IMR-90 (cell line): Measurements from ENCODE around the gene DDC. TPM values are rescaled to one million over a fixed set of nuclear protein-coding genes. Genes with fewer than 3 reads are reported as not detected.

Source experiments
- ATAC-seq: fragments of 200-7000 bp; cut with Tn5 transposase; 2 replicates; pipeline ENCODE4 v1.9.1; 2020; ENCODE audit warnings: low read depth, mild to moderate bottlenecking, moderate library complexity
- BruUV-seq: library from RNA; stranded (reverse); fragments of 400-500 nt; replicated peaks from 2 replicates; lab custom pipeline; 2021; lab: Mats Ljungman, UMichigan
- CTCF ChIA-PET: fragments of 300-600 bp; formaldehyde crosslinking; extraction: SDS; loops from one replicate; lab custom pipeline; 2021; ENCODE audit warnings: antibody characterized with exemption; lab: Yijun Ruan, JAX
- POLR2A ChIA-PET: fragments of 300-600 bp; sonication (Branson Sonifier 250); formaldehyde crosslinking; loops from one replicate; lab custom pipeline; 2022; ENCODE audit warnings: antibody characterized with exemption; ENCODE audit not compliant: unreplicated experiment; lab: Charles Lee
- DNase-seq: peaks from one replicate; pipeline ENCODE4 v3.0.0; 2013
- H2AFZ ChIP-seq: replicated peaks from 2 replicates; pipeline ENCODE3; 2013; ENCODE audit warnings: low read length, mild to moderate bottlenecking; ENCODE audit not compliant: poor library complexity
- H2AK5ac ChIP-seq: 2 replicates; pipeline ENCODE4 v1.6.1; 2013; ENCODE audit warnings: low read depth, low read length, inconsistent platforms
- H2AK9ac ChIP-seq: replicated peaks from 2 replicates; pipeline ENCODE3; 2013; ENCODE audit warnings: mild to moderate bottlenecking, low read depth, low read length, moderate library complexity; ENCODE audit not compliant: poor library complexity
- H2BK120ac ChIP-seq: 2 replicates; pipeline ENCODE4 v1.6.1; 2013; ENCODE audit warnings: low read depth, low read length, inconsistent platforms
- H2BK15ac ChIP-seq: 3 replicates; pipeline ENCODE4 v1.6.1; 2013; ENCODE audit warnings: low read depth, low read length, inconsistent platforms
- H2BK20ac ChIP-seq: 2 replicates; pipeline ENCODE4 v1.6.1; 2013; ENCODE audit warnings: low read depth, mild to moderate bottlenecking, inconsistent platforms, low read length, moderate library complexity
- H2BK5ac ChIP-seq: 2 replicates; pipeline ENCODE4 v1.6.1; 2013; ENCODE audit warnings: mild to moderate bottlenecking, low read depth, low read length, inconsistent platforms; ENCODE audit not compliant: poor library complexity, severe bottlenecking
- H3K14ac ChIP-seq: replicated peaks from 2 replicates; pipeline ENCODE4 v1.6.1; 2013; ENCODE audit warnings: low read depth, low read length, inconsistent platforms
- H3K18ac ChIP-seq: 2 replicates; pipeline ENCODE4 v1.6.1; 2013; ENCODE audit warnings: low read depth, low read length, control low read depth
- H3K23ac ChIP-seq: 2 replicates; pipeline ENCODE4 v1.6.1; 2013; ENCODE audit warnings: low read depth, low read length, inconsistent platforms
- H3K27ac ChIP-seq: 2 replicates; pipeline ENCODE4 v1.5.1; 2013; ENCODE audit warnings: mild to moderate bottlenecking, control low read depth, low read length; ENCODE audit not compliant: insufficient read depth
- H3K27me3 ChIP-seq: 2 replicates; pipeline ENCODE4 v1.6.1; 2013; ENCODE audit warnings: low read length; ENCODE audit not compliant: control insufficient read depth, insufficient read depth
- H3K36me3 ChIP-seq: 2 replicates; pipeline ENCODE4 v1.6.1; 2013; ENCODE audit warnings: low read length, mixed read lengths; ENCODE audit not compliant: control insufficient read depth, insufficient read depth
- H3K4ac ChIP-seq: 2 replicates; pipeline ENCODE4 v1.6.1; 2013; ENCODE audit warnings: low read depth, low read length, inconsistent platforms
- H3K4me1 ChIP-seq: 2 replicates; pipeline ENCODE4 v1.6.1; 2013; ENCODE audit warnings: low read length, mixed read lengths; ENCODE audit not compliant: control insufficient read depth, insufficient read depth
- H3K4me2 ChIP-seq: 2 replicates; pipeline ENCODE4 v1.6.1; 2013; ENCODE audit warnings: low read depth, mild to moderate bottlenecking, control low read depth, low read length, moderate library complexity
- H3K4me3 ChIP-seq: 2 replicates; pipeline ENCODE4 v1.5.1; 2013; ENCODE audit warnings: low read depth, mild to moderate bottlenecking, control low read depth, low read length, moderate library complexity; ENCODE audit not compliant: insufficient read depth
- H3K56ac ChIP-seq: 2 replicates; pipeline ENCODE4 v1.6.1; 2013; ENCODE audit warnings: low read length, inconsistent platforms; ENCODE audit not compliant: insufficient read depth; ENCODE audit errors: extremely low read depth
- H3K79me1 ChIP-seq, 2 experiments: 2 replicates each; pipeline ENCODE4 v1.6.1; 2013; ENCODE audit warnings: low read length in 2 of 2, inconsistent platforms in 1 of 2, low read depth in 1 of 2
- H3K9ac ChIP-seq: 2 replicates; pipeline ENCODE4 v1.6.1; 2013; ENCODE audit warnings: low read depth, low read length, control low read depth
- H3K9me1 ChIP-seq: 2 replicates; pipeline ENCODE4 v1.6.1; 2013; ENCODE audit warnings: low read length, inconsistent platforms; ENCODE audit not compliant: insufficient read depth
- H3K9me3 ChIP-seq: 2 replicates; pipeline ENCODE4 v1.6.1; 2013; ENCODE audit warnings: low read length; ENCODE audit not compliant: control insufficient read depth, insufficient read depth
- H4K20me1 ChIP-seq: 2 replicates; pipeline ENCODE4 v1.6.1; 2013; ENCODE audit warnings: low read length, inconsistent platforms; ENCODE audit not compliant: insufficient read depth
- H4K5ac ChIP-seq: 2 replicates; pipeline ENCODE4 v1.6.1; 2013; ENCODE audit warnings: mild to moderate bottlenecking, low read depth, low read length, control low read depth
- H4K8ac ChIP-seq, 2 experiments: 2 replicates each; pipeline ENCODE4 v1.6.1; 2013; ENCODE audit warnings: low read depth in 2 of 2, low read length in 2 of 2, control low read depth in 1 of 2, inconsistent platforms in 1 of 2
- H4K91ac ChIP-seq: 2 replicates; pipeline ENCODE4 v1.6.1; 2013; ENCODE audit warnings: low read depth, low read length, inconsistent platforms; ENCODE audit not compliant: insufficient read depth
- CEBPB ChIP-seq: IDR thresholded peaks from 2 replicates; pipeline ENCODE4 v1.6.1; 2012; ENCODE audit warnings: low read depth, low read length, improper control_type of control experiment
- MAFK ChIP-seq: IDR thresholded peaks from 2 replicates; pipeline ENCODE4 v1.6.1; 2012; ENCODE audit warnings: low read depth, low read length, improper control_type of control experiment
- NFE2L2 ChIP-seq: fragments of 150-350 bp; IDR thresholded peaks from 2 replicates; pipeline ENCODE4 v1.6.1; 2016; ENCODE audit warnings: low read depth, mild to moderate bottlenecking, low read length
- POLR2A ChIP-seq: IDR thresholded peaks from 2 replicates; pipeline ENCODE4 v1.6.1; 2012; ENCODE audit warnings: mild to moderate bottlenecking, low read depth, low read length
- WGBS, 2 experiments: methylation state at CpG; one replicate each; pipeline versions ENCODE4 v1.1.5 to v1.1.7; 2013; ENCODE audit warnings: missing lambda C conversion rate in 2 of 2; ENCODE audit not compliant: insufficient read length in 1 of 2; ENCODE audit errors: extremely low coverage in 2 of 2; 5-methylcytosine and 5-hydroxymethylcytosine counted together
- dilution Hi-C: fragments of 300-500 bp; cut with HindIII; formaldehyde crosslinking; loops from one replicate; pipeline ENCODE4 v1.14.3; 2018; ENCODE audit warnings: low sequenced_read_pairs; ENCODE audit not compliant: unreplicated experiment
- in situ Hi-C: fragments of 300-500 bp; cut with MboI; formaldehyde crosslinking; loops from 3 replicates; pipeline ENCODE4 v1.14.3; 2019; ENCODE audit warnings: low sequenced_read_pairs, inconsistent platforms, mixed read lengths
- intact Hi-C: fragments of 100-400 bp; cut with micrococcal nuclease; formaldehyde crosslinking; loops from 2 replicates; pipeline ENCODE4 v1.10.0; 2022
- polyA plus RNA-seq, 3 experiments: library from polyadenylated mRNA; depleted of rRNA; stranded (reverse); fragments of >200 nt; gene quantifications; 2 replicates each; pipeline ENCODE4 v1.2.3, GENCODE V29; 2012; ENCODE audit warnings: low replicate concordance in 1 of 3
- total RNA-seq: library from RNA; depleted of rRNA; stranded (reverse); fragments of >200 nt; gene quantifications from 2 replicates; pipeline ENCODE4 v1.2.3, GENCODE V29; 2012

DDC gene
- total and polyA plus RNA-seq, 2 of the 4 experiments (the other 2 are of a cell fraction), result not detected

DNA sequence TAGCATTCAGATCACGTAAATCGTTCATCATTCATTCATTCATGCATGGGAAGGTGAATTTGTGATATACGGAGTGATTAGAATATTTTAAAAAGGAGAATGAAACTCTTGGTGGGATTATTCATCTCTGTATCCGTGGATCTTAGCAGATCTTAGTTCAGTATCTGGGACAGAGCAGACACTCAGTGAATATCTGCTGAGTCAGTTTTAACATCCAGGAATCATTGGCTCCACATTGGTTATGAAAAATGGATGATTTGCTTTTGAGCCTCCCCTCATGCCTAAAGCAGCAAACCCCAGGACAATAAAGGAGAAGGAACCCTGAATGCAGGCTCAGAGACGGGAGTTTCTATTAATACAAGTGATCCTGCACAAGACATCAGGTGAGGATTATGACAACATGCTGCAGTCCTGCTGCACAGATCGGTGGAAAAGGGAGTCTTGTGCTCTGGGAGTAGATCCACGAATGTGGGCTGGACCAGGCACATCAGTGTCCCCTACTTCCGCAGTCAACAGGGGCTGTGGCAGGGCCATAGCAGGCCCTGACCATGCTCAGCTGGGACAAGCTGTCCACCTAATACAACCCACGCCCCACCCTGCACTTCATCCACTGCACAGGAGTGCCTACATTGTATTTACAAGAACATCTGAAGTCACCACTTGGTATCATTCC is 88.1 kb downstream of the DDC start:
- no peaks in the 10 kb centered on the region for H3K9me3 ChIP-seq
- no peak overlapping the region for H4K8ac ChIP-seq
- H3K9ac ChIP-seq, result no peak overlapping the region
- no peak overlapping the region for H4K5ac ChIP-seq
- no TSS peak for BruUV-seq
- no peak overlapping the region for H2BK5ac ChIP-seq
- CTCF ChIA-PET, result no interaction called here
- no peak overlapping the region for H2BK15ac ChIP-seq
- H3K27ac ChIP-seq, result no peak overlapping the region
- no peaks in the 10 kb centered on the region for H3K36me3 ChIP-seq
- H3K4me1 ChIP-seq, result no peaks in the 10 kb centered on the region
- no peak overlapping the region for H2AK5ac ChIP-seq
- H3K79me1 ChIP-seq, result no peaks in the 10 kb centered on the region
- H4K91ac ChIP-seq, result no peak overlapping the region
- no peak overlapping the region for H3K18ac ChIP-seq
- 56% methylated on average over 5 of the region's 9 CpGs; no CpG with 5 or more reads in 1 of the 2 experiments for WGBS, 2 experiments
- intact Hi-C loops, result no loop called here
- dilution Hi-C loops, result no loop called here
- H3K56ac ChIP-seq, result no peak overlapping the region
- H2AK9ac ChIP-seq, result no peak overlapping the region
- H3K23ac ChIP-seq, result no peak overlapping the region
- TF ChIP-seq NFE2L2 (no peak), POLR2A (no peak), MAFK (peak; percentile 63), CEBPB (no peak)
- DNase-seq (no peak), ATAC-seq (no peak)
- H3K4me2 ChIP-seq, result no peak overlapping the region
- peaks cover 16% of the 10 kb centered on the region for H3K27me3 ChIP-seq
- no peak overlapping the region for H3K4ac ChIP-seq
- POLR2A ChIA-PET, result no interaction called here
- H3K9me1 ChIP-seq, result no peaks in the 10 kb centered on the region
- no peak overlapping the region for H3K14ac ChIP-seq
- peak overlapping the region; percentile 48 for H2AFZ ChIP-seq
- H3K4me3 ChIP-seq, result no peak overlapping the region
- no peak overlapping the region for H2BK20ac ChIP-seq
- no peak overlapping the region for H2BK120ac ChIP-seq
- in situ Hi-C loops, result no loop called here
- H4K20me1 ChIP-seq, result no peaks in the 10 kb centered on the region
